DMS79 (cell line): Measurements from ENCODE around the gene NBPF12.
"Not testable (repeated sequence)": the region's sequence is repeated elsewhere in the genome, so short reads cannot be mapped to it uniquely, and the experiment has no call there.

Experiments used
- DNase-seq: peaks from one replicate; lab custom pipeline; 2025; lab: John Stamatoyannopoulos, UW

The NBPF12 gene

DNA sequence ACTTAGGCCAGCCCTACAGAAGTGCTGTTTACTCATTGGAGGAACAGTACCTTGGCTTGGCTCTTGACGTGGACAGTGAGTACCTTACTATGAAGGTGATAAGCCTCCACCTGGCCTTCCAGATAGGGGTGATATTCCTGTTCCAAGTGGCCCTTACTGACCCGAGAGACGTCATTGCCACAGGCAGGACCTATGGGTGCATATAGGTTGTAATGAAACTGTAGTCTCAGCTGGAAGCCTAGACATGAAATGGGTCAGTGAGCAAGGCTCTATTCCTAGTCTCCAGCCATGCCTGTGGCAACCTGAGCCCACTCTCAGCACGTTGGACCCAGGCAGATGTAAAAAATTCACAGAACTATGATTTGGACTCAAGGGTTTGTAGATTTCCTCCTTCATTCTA is 48.3 kb downstream of the NBPF12 start:
- not testable (repeated sequence) for DNase-seq

DNA sequence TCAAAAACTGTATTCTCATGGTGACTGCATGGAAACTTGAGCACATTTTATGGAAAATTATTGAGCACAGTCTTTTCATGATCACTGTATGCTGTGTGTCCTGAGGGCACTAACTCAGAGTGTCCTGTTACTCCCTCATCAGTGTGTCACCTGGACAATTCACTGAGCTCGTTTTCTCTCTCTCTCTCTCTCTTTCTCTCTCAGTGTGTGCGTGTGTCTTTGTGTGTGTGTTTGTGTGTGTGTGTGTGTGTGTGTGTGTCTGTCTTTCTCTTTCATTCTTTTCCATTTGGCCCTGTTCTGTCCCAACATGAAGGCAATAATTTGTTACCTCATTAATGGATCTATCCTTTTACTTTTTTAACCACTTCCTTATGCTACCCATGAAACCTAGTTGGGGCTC is 49.4 kb downstream of the NBPF12 start:
- not testable (repeated sequence) for DNase-seq

DNA sequence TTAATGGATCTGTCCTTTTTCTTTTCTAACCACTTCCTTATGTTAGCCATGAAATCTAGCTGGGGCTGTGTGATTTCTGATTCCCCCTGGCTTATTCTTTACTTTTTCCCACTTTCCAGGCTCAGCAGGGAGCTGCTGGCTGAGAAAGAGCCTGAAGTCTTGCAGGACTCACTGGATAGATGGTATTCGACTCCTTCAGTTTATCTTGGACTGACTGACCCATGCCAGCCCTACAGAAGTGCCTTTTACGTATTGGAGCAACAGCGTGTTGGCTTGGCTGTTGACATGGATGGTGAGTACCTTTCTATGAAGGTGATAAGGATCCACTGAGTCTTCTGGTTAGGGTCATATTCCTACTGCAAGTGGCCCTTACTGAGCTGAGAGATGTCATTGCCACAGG is 51.3 kb downstream of the NBPF12 start:
- not testable (repeated sequence) for DNase-seq

GRCh38 chr1:147008495-147008894 is 70.4 kb downstream of the NBPF12 start:
- not testable (repeated sequence) for DNase-seq

GRCh38 chr1:147026975-147027374 is 88.9 kb downstream of the NBPF12 start:
- DNase-seq: not testable (repeated sequence)

DNA sequence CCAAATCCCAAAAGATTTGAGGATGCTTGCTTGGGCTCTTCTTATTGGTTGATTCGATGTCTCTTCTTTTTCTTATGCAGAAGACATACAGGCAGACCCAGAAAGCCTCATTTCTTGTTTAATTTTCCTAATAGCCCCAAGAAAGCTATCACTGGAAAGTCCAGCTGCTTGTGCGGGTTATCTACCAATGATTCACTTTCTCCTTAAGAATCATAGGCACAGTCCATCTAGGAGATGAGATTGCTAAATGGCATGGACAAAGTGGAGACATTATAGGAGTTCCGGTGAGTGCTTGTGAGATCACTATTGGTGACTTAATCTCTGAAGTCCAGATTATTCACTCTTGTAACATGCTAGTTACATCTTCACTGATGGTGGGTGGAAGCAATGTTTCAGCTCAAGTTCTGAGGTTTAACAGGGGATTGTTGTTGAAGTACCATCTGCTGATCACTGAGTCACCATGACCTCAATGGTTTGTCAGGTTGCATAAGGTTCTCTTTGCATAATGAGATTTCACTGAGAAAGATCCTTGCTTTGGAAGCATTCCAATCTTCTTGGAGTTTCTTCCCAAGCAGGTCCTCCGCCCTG is 92.0 kb downstream of the NBPF12 start:
- not testable (repeated sequence) for DNase-seq

- no peak for DNase-seq
These were observed 101.8 kb downstream of the NBPF12 start for GRCh38 chr1:147039916-147040315.

- DNase-seq: not testable (repeated sequence)
These were observed 104.8 kb downstream of the NBPF12 start for GRCh38 chr1:147042891-147043290.

- not testable (repeated sequence) for DNase-seq
These were observed 106.4 kb downstream of the NBPF12 start for GRCh38 chr1:147044511-147044910.
